Measurements from ENCODE around the gene OR6A2.
A peak's percentile ranks its signal among the peaks of the same experiment; 100 is the strongest.

Gene OR6A2

DNA sequence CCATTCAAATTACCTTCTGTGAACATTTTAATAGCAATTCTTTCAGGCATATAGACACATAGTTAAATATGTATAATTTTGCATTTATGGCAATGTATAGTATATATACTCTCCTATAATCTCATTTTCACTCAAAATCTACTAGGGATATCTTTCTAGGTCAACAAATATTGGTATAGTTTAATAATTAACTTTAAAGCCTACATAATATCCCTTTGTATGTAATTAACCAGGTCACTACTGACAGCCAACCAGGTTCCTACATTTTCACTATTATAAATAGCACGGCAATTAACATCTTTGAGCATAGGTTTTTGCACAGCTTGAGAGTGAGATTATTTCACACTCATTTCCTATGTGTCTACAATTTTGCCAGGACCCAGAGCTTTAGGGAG is 43.5 kb downstream of the OR6A2 start:
- no peak for DNase-seq (ENCODE audit: low spot score)

DNA sequence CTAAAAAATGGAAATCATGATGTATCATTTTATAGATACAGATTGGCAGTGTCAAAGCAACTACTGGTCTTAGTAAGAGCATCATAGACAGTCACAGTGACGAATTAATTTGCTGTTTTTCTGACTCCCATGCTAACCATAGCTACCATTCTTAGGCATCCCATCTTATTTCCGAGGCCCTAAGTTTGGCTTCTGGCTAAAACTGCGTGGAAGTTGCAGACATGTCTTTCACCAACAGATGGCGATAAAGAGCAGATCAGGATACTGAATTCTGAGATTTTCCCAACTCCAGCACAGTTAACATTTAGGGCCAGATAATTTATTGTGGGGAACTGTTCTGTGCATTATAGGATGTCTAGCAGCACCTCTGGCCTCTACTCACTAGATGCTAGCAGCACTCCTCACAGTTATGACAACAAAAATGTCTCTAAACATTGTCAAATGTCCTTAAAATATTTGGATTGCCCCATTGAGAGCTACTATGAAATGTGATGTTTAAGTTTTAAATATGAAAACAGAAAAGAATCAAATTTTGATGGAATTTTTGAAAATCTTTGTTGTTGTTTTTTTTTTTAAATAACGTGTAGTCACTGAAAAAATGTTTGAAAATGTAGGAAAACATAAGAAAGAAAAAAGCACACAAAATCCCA is 44.1 kb downstream of the OR6A2 start:
- DNase-seq (ENCODE audit: low spot score), result peak; percentile 67

DNA sequence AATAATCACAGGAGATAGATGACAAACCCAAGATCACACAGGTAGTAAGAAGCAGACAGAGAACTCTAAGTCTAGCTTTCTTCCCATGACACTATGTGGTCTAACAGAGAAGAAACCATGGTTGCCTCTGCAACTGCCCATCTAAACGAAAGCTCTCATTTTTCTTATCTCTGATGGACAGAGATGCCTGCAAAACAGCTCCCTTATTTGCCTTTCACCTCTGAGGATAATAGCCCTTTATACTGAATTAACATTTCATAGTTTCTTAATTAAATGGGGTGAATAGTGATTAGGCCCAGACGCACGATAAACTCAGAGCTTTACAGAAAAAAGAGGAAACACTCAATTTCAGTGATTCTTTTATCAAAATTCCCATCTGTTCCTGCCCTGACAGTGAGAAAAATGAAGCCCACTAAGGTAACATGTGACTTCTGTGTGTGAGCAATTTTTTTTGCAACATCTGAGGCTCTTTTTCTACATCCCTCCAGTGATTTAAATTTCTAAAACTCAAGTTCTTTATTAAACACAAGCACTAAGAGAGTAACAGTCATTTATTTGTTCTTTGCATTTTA is 52.3 kb downstream of the OR6A2 start:
- no peak for DNase-seq (ENCODE audit: low spot score)

GRCh38 chr11:6746626-6747025 is 52.9 kb downstream of the OR6A2 start:
- DNase-seq (ENCODE audit: low spot score), result no peak

DNA sequence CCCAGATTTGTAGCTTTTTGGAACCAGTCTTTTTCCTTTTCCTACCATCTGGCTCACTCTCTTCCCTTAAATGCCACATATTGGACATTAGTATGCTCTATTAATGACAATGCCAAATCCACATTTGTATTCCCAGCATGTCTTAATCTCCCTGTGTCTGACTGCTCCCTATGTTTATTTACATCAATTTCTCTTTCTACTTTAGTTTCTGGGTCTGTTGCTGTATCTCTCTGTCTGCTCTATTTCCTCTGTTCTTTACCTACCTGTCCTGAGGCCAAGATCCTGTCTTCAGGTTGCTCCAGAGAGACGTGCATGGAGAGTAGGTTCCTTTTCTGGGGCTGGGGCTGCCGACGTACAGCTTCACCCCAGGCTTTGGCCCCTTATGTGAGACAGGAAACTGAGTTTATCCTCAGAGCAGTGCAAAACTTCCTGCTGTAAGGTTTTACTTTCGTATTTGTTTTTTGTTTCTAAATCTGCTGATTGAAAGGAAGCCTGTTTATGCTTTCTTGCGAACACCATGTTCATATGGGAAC is 53.3 kb downstream of the OR6A2 start:
- DNase-seq (ENCODE audit: low spot score), result no peak

GRCh38 chr11:6745465-6746015 is 53.9 kb downstream of the OR6A2 start:
- no peak for DNase-seq (ENCODE audit: low spot score)

DNA sequence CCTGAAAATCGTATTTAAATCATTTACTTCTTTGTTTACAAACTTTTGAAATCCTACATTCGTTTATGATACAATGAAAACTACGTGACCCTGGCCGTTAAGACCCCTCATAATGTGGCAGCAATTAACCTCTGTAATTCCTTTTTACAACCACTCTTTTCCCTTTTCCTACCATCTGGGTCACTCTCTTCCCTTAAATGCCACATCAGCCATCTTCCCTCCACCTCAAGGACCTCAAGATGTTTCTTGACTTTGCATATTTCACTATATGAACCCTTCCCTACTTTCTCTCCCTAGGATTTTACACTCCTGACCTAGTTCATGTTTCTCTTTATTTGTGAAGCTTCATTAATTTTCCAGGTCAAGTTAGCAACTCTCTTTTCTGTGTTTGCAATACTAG is 54.5 kb downstream of the OR6A2 start:
- no peak for DNase-seq (ENCODE audit: low spot score)

GRCh38 chr11:6742260-6742659 is 57.2 kb downstream of the OR6A2 start:
- no peak for DNase-seq (ENCODE audit: low spot score)

Data from GM03348 (cell line).